ENCODE results near the gene ANO1. TPM values are rescaled to one million over a fixed set of nuclear protein-coding genes. Genes with fewer than 3 reads are reported as not detected.

Gene ANO1
- total RNA-seq, 1 experiment from 2014 or later, result 10.9 TPM

- no peak overlapping the region for H3K4me2 ChIP-seq (ENCODE audit: insufficient read depth, insufficient read length, low read length)
- no peaks in the 10 kb centered on the region; a peak in 2 of 5 replicates for H3K9me3 Mint-ChIP-seq
- H3K18ac ChIP-seq (ENCODE audit: insufficient read length, low read depth, low read length), result no peak overlapping the region
- peaks cover 5% of the 10 kb centered on the region for H3K27me3 Mint-ChIP-seq (ENCODE audit: low read depth)
- no peak overlapping the region for H4K5ac ChIP-seq (ENCODE audit: insufficient read length, low read depth, low read length)
- H4K20me1 ChIP-seq (ENCODE audit: control insufficient read depth, insufficient read depth, insufficient read length), result no peaks in the 10 kb centered on the region
- TF ChIP-seq CTCF (conservative IDR thresholded peaks at IDR 0.05), result no peak
- H3K23ac ChIP-seq (ENCODE audit: insufficient read length, low read depth, low read length), result no peak overlapping the region
- H3K27ac ChIP-seq (ENCODE audit: insufficient read length, low read depth, low read length), result no peak overlapping the region
- H3K56ac ChIP-seq (ENCODE audit: insufficient read length, low read depth, low read length), result no peak overlapping the region
- DNase-seq, result no peak
- no peak overlapping the region for H2AFZ ChIP-seq (ENCODE audit: low read length)
- H3K4me1 ChIP-seq (ENCODE audit: insufficient read depth, low read length), result no peaks in the 10 kb centered on the region
- no peaks in the 10 kb centered on the region for H3K27me3 ChIP-seq (ENCODE audit: insufficient read depth, low read length)
- no peak overlapping the region for H3K14ac ChIP-seq (ENCODE audit: insufficient read depth, low read length)
- H3K36me3 Mint-ChIP-seq (ENCODE audit: insufficient read depth in 1 of 3, low read depth in 3 of 3), result peaks cover 0 to 3% (median 0%) of the 10 kb centered on the region in 3 experiments; a peak in 3 of 7 replicates
- H3K4ac ChIP-seq (ENCODE audit: low read depth, low read length), result no peak overlapping the region
- H4K8ac ChIP-seq (replicated peaks; ENCODE audit: insufficient read length, low read depth, low read length), result no peak overlapping the region
- no peak overlapping the region for H2BK120ac ChIP-seq (ENCODE audit: low read depth, low read length, poor library complexity, severe bottlenecking)
- no peak overlapping the region for H3T11ph ChIP-seq (ENCODE audit: low read length)
- no peak overlapping the region for H2AK5ac ChIP-seq (ENCODE audit: insufficient read length, low read length)
- no peak overlapping the region for H2BK20ac ChIP-seq (ENCODE audit: low read depth, low read length, poor library complexity, severe bottlenecking)
- H3K9ac ChIP-seq (ENCODE audit: extremely low read depth, insufficient read length, low read length), result no peak overlapping the region
- H3K79me2 ChIP-seq (ENCODE audit: insufficient read depth, low read length), result no peaks in the 10 kb centered on the region
- H4K91ac ChIP-seq (ENCODE audit: insufficient read length, low read depth, low read length), result no peak overlapping the region
- H2BK12ac ChIP-seq (ENCODE audit: insufficient read length, low read depth, low read length), result no peak overlapping the region
- H2BK5ac ChIP-seq (ENCODE audit: insufficient read length, low read length), result no peak overlapping the region
- no peak overlapping the region for H2BK15ac ChIP-seq (ENCODE audit: low read depth, low read length)
- peaks cover 41 to 49% of the 10 kb centered on the region in 2 experiments for H3K4me1 Mint-ChIP-seq
- no peaks in the 10 kb centered on the region for H3K23me2 ChIP-seq (ENCODE audit: insufficient read length, low read depth, low read length, poor library complexity, severe bottlenecking)
- H3K27ac Mint-ChIP-seq, result no peak overlapping the region
- no peaks in the 10 kb centered on the region for H3K9me3 ChIP-seq (ENCODE audit: control insufficient read depth, low read depth, low read length)
- no peaks in the 10 kb centered on the region for H3K79me1 ChIP-seq (ENCODE audit: insufficient read depth, low read depth, low read length, poor library complexity, severe bottlenecking)
- no CpG with 5 or more reads among the region's 7 CpGs for WGBS (ENCODE audit: extremely low coverage, insufficient read length, low lambda C conversion rate)
- no peak overlapping the region for H3K4me3 Mint-ChIP-seq
These were observed 30.9 kb downstream of the ANO1 start for GRCh38 chr11:70109006-70109405.

Measured in H9 (cell line).